ENCODE measurements around the gene RNF125. TPM values are rescaled to one million over a fixed set of nuclear protein-coding genes. Genes with fewer than 3 reads are reported as not detected.

The RNF125 gene
- total RNA-seq, 2 experiments from 2014 or later: 35.6 to 36.0 TPM

- POLR2A ChIA-PET: no interaction called here
- no peak overlapping the region for H3K27ac Mint-ChIP-seq
- H3K9me3 Mint-ChIP-seq: peaks cover 4% of the 10 kb centered on the region
- DNase-seq: no peak
- no peak overlapping the region for H3K4me3 Mint-ChIP-seq
- H3K27me3 Mint-ChIP-seq: no peaks in the 10 kb centered on the region
- CTCF ChIA-PET: interaction anchor here (1.3 kb wide), 1 partner anchor 13 kb away, joined by 4 read pairs; no protein-coding TSS in a partner anchor
- peaks cover 76% of the 10 kb centered on the region for H3K36me3 Mint-ChIP-seq (ENCODE audit: low read depth)
- H3K4me1 Mint-ChIP-seq: peaks cover 62% of the 10 kb centered on the region
These were observed 18.0 kb downstream of the RNF125 start for GRCh38 chr18:32036506-32037180.

GRCh38 chr18:32037616-32038015 lies 19.0 kb downstream of the RNF125 start:
- ChIA-PET CTCF (interaction anchor here (0.6 to 1.3 kb wide), 3 partner anchors 12 to 177 kb away, joined by 3 to 4 read pairs (median 3); no protein-coding TSS in a partner anchor), POLR2A (no interaction called here)
- peaks cover 78% of the 10 kb centered on the region for H3K36me3 Mint-ChIP-seq (ENCODE audit: low read depth)
- H3K9me3 Mint-ChIP-seq: peaks cover 4% of the 10 kb centered on the region
- peaks cover 67% of the 10 kb centered on the region for H3K4me1 Mint-ChIP-seq
- no peak for DNase-seq
- H3K4me3 Mint-ChIP-seq: no peak overlapping the region
- H3K27ac Mint-ChIP-seq: no peak overlapping the region
- no peaks in the 10 kb centered on the region for H3K27me3 Mint-ChIP-seq

- Mint-ChIP-seq H3K27ac (peak overlapping the region; percentile 87), H3K27me3 (no peaks in the 10 kb centered on the region), H3K9me3 (peaks cover 4% of the 10 kb centered on the region), H3K4me1 (peaks cover 55% of the 10 kb centered on the region), H3K4me3 (peak overlapping the region; percentile 65), H3K36me3 (ENCODE audit: low read depth) (peaks cover 75% of the 10 kb centered on the region)
- ChIA-PET CTCF (interaction anchor here (1.3 kb wide), 1 partner anchor 22 kb away, joined by 6 read pairs; the partner anchor contains the start of gene RNF125), POLR2A (interaction anchor here (0.5 to 1.4 kb wide), 3 partner anchors 22 to 51 kb away, joined by 5 to 11 read pairs (median 9); partner anchors contain the start of genes RNF125 and RNF138)
- DNase-seq: peak; percentile 70
These were observed 22.3 kb downstream of the RNF125 start for GRCh38 chr18:32040936-32041335.

GRCh38 chr18:32042337-32042736 lies 23.7 kb downstream of the RNF125 start:
- Mint-ChIP-seq H3K27ac (no peak overlapping the region), H3K36me3 (ENCODE audit: low read depth) (peaks cover 69% of the 10 kb centered on the region), H3K4me3 (no peak overlapping the region), H3K27me3 (no peaks in the 10 kb centered on the region), H3K9me3 (no peaks in the 10 kb centered on the region), H3K4me1 (peaks cover 45% of the 10 kb centered on the region)
- DNase-seq: no peak
- ChIA-PET CTCF (interaction anchor here (1.1 kb wide), 1 partner anchor 43 kb away, joined by 5 read pairs; no protein-coding TSS in a partner anchor), POLR2A (no interaction called here)

GRCh38 chr18:32048507-32049091 lies 30.0 kb downstream of the RNF125 start:
- Mint-ChIP-seq H3K4me3 (no peak overlapping the region), H3K27ac (peak overlapping the region; percentile 72), H3K9me3 (no peaks in the 10 kb centered on the region), H3K4me1 (peaks cover 41% of the 10 kb centered on the region), H3K36me3 (ENCODE audit: low read depth) (peaks cover 56% of the 10 kb centered on the region), H3K27me3 (no peaks in the 10 kb centered on the region)
- DNase-seq: no peak
- CTCF ChIA-PET: interaction anchor here (0.9 to 2.5 kb wide), 4 partner anchors 12 to 37 kb away, joined by 3 to 10 read pairs (median 7); partner anchors contain the start of gene RNF125
- POLR2A ChIA-PET: interaction anchor here (1.0 kb wide), 1 partner anchor 30 kb away, joined by 3 read pairs; no protein-coding TSS in a partner anchor

GRCh38 chr18:32049393-32050171 lies 31.0 kb downstream of the RNF125 start:
- POLR2A ChIA-PET: no interaction called here
- Mint-ChIP-seq H3K27me3 (no peaks in the 10 kb centered on the region), H3K4me1 (peaks cover 45% of the 10 kb centered on the region), H3K9me3 (no peaks in the 10 kb centered on the region), H3K4me3 (peak overlapping the region; percentile 40), H3K27ac (peak overlapping the region; percentile 72), H3K36me3 (ENCODE audit: low read depth) (peaks cover 60% of the 10 kb centered on the region)
- CTCF ChIA-PET: interaction anchor here (0.9 to 2.2 kb wide), 8 partner anchors 11 to 36 kb away, joined by 3 to 10 read pairs (median 6); partner anchors contain the start of gene RNF125
- DNase-seq: peak; percentile 54

GRCh38 chr18:32056613-32057358 lies 38.2 kb downstream of the RNF125 start:
- H3K36me3 Mint-ChIP-seq (ENCODE audit: low read depth): peaks cover 71% of the 10 kb centered on the region
- ChIA-PET POLR2A (no interaction called here), CTCF (interaction anchor here (0.9 to 1.0 kb wide), 2 partner anchors 10 to 15 kb away, joined by 3 to 5 read pairs; no protein-coding TSS in a partner anchor)
- peaks cover 3% of the 10 kb centered on the region for H3K9me3 Mint-ChIP-seq
- no peak overlapping the region for H3K27ac Mint-ChIP-seq
- no peaks in the 10 kb centered on the region for H3K27me3 Mint-ChIP-seq
- no peak overlapping the region for H3K4me3 Mint-ChIP-seq
- DNase-seq: no peak
- H3K4me1 Mint-ChIP-seq: peaks cover 45% of the 10 kb centered on the region

GRCh38 chr18:32057624-32058165 lies 39.1 kb downstream of the RNF125 start:
- no peak overlapping the region for H3K4me3 Mint-ChIP-seq
- H3K27ac Mint-ChIP-seq: no peak overlapping the region
- H3K36me3 Mint-ChIP-seq (ENCODE audit: low read depth): peaks cover 68% of the 10 kb centered on the region
- CTCF ChIA-PET: interaction anchor here (0.6 kb wide), 1 partner anchor 29 kb away, joined by 3 read pairs; no protein-coding TSS in a partner anchor
- POLR2A ChIA-PET: no interaction called here
- no peaks in the 10 kb centered on the region for H3K27me3 Mint-ChIP-seq
- peaks cover 43% of the 10 kb centered on the region for H3K4me1 Mint-ChIP-seq
- peaks cover 3% of the 10 kb centered on the region for H3K9me3 Mint-ChIP-seq
- DNase-seq: no peak

- H3K27me3 Mint-ChIP-seq: no peaks in the 10 kb centered on the region
- ChIA-PET CTCF (interaction anchor here (0.9 to 1.9 kb wide), 4 partner anchors 12 to 41 kb away, joined by 3 to 7 read pairs (median 4); no protein-coding TSS in a partner anchor), POLR2A (no interaction called here)
- no peak overlapping the region for H3K4me3 Mint-ChIP-seq
- H3K36me3 Mint-ChIP-seq (ENCODE audit: low read depth): peaks cover 69% of the 10 kb centered on the region
- no peak for DNase-seq
- H3K27ac Mint-ChIP-seq: no peak overlapping the region
- peaks cover 3% of the 10 kb centered on the region for H3K9me3 Mint-ChIP-seq
- peaks cover 37% of the 10 kb centered on the region for H3K4me1 Mint-ChIP-seq
These were observed 41.4 kb downstream of the RNF125 start for GRCh38 chr18:32060026-32060425.

- Mint-ChIP-seq H3K9me3 (no peaks in the 10 kb centered on the region), H3K27me3 (no peaks in the 10 kb centered on the region), H3K4me1 (peaks cover 12% of the 10 kb centered on the region), H3K27ac (peak overlapping the region; percentile 50), H3K36me3 (ENCODE audit: low read depth) (peaks cover 65% of the 10 kb centered on the region), H3K4me3 (no peak overlapping the region)
- no peak for DNase-seq
- ChIA-PET CTCF (interaction anchor here (0.7 to 1.3 kb wide), 5 partner anchors 11 to 49 kb away, joined by 3 to 5 read pairs (median 3); partner anchors contain the start of gene RNF125), POLR2A (no interaction called here)
These were observed 48.9 kb downstream of the RNF125 start for GRCh38 chr18:32067375-32068167.

GRCh38 chr18:32072321-32072720 lies 53.7 kb downstream of the RNF125 start:
- Mint-ChIP-seq H3K27ac (no peak overlapping the region), H3K36me3 (ENCODE audit: low read depth) (peaks cover 64% of the 10 kb centered on the region)
- POLR2A ChIA-PET: no interaction called here

More at GRCh38 chr18:32072321-32072720, 53.7 kb downstream of the RNF125 start:
- CTCF ChIA-PET: interaction anchor here (0.6 to 2.0 kb wide), 10 partner anchors 10 to 54 kb away, joined by 3 to 14 read pairs (median 3); partner anchors contain the start of gene RNF125
- Mint-ChIP-seq H3K4me3 (no peak overlapping the region), H3K9me3 (no peaks in the 10 kb centered on the region), H3K27me3 (no peaks in the 10 kb centered on the region), H3K4me1 (peaks cover 36% of the 10 kb centered on the region)
- no peak for DNase-seq
